ENCODE data around the gene PGAM2. TPM values are rescaled to one million over a fixed set of nuclear protein-coding genes. Genes with fewer than 3 reads are reported as not detected.

PGAM2 gene
- total and polyA plus RNA-seq, 2 of the 13 experiments (the other 11 are each of a cell fraction or from before 2014, with no cell fraction given): 0.22 TPM; not detected in 1

GRCh38 chr7:44087911-44088838, 22.8 kb upstream of the PGAM2 start (continued):
- TF ChIP-seq CBX5 (CRISPR knock-in tag; IDR thresholded peaks at IDR 0.05; ENCODE audit: borderline replicate concordance) (peak; percentile 28; the same call in 1 of the 2 replicates), DR1 (CRISPR knock-in tag; IDR thresholded peaks at IDR 0.05) (0 out of 2 replicates have a peak, but pooled peaks have one; percentile 38), ZFY (CRISPR knock-in tag; IDR thresholded peaks at IDR 0.05) (peak; percentile 79), POLR2AphosphoS2 (IDR thresholded peaks at IDR 0.05; ENCODE audit: low read depth, low read length) (no peak), ZNF225 (CRISPR knock-in tag; IDR thresholded peaks at IDR 0.05) (peak; percentile 36; the same call in 1 of the 2 replicates), MAX (IDR thresholded peaks at IDR 0.05) (peak; percentile 61; the same call in 1 of the 2 replicates), ETV5 (CRISPR knock-in tag; IDR thresholded peaks at IDR 0.05; ENCODE audit: borderline replicate concordance) (peak; percentile 51), STAT5B (CRISPR knock-in tag; IDR thresholded peaks at IDR 0.05) (no peak), ZBTB40 (IDR thresholded peaks at IDR 0.05) (no peak), ZBTB40 (CRISPR knock-in tag; IDR thresholded peaks at IDR 0.05) (peak; percentile 17; the same call in 1 of the 2 replicates), HDAC2 (CRISPR knock-in tag; IDR thresholded peaks at IDR 0.05) (peak; percentile 54), ZBTB20 (CRISPR knock-in tag; IDR thresholded peaks at IDR 0.05; ENCODE audit: borderline replicate concordance, low read depth) (0 out of 2 replicates have a peak, but pooled peaks have one; percentile 17), TRAFD1 (CRISPR knock-in tag; IDR thresholded peaks at IDR 0.05; ENCODE audit: borderline replicate concordance) (peak; percentile 53; the same call in 1 of the 2 replicates), HNF4A (CRISPR knock-in tag; IDR thresholded peaks at IDR 0.05) (peak; percentile 55), HNF4G (IDR thresholded peaks at IDR 0.05; ENCODE audit: borderline replicate concordance, low read depth, low read length) (0 out of 2 replicates have a peak, but pooled peaks have one; percentile 21), HNF4G (CRISPR knock-in tag; IDR thresholded peaks at IDR 0.05; ENCODE audit: borderline replicate concordance, low read depth) (no peak)
- TF ChIP-seq, protein P1, sequence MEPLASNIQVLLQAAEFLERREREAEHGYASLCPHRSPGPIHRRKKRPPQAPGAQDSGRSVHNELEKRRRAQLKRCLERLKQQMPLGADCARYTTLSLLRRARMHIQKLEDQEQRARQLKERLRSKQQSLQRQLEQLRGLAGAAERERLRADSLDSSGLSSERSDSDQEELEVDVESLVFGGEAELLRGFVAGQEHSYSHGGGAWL (CRISPR knock-in tag; IDR thresholded peaks at IDR 0.05): peak; percentile 57; the same call in 1 of the 2 replicates

Data from HepG2 (cell line).